Gastrocnemius medialis (tissue), 4 donors: ENCODE data around the gene RAB15.

Source experiments
- CTCF ChIP-seq, 5 experiments: fragments of 450-650 bp in 3 of 5; fragments of 200-600 bp in 2 of 5; sonication (generic) in 2 of 5; IDR thresholded peaks in 4 of 5; conservative IDR thresholded peaks in 1 of 5; 1 replicate in 4 of 5; 2 replicates in 1 of 5; pipeline ENCODE4 v1.5.1; 2016 to 2019; ENCODE audit warnings: antibody characterized with exemption in 5 of 5, mild to moderate bottlenecking in 3 of 5, moderate library complexity in 3 of 5
- POLR2A ChIP-seq, 2 donors: fragments of 450-650 bp; IDR thresholded peaks; one replicate each; pipeline ENCODE4 v1.6.1; 2017; ENCODE audit warnings: antibody characterized with exemption in 2 of 2, mild to moderate bottlenecking in 2 of 2, moderate library complexity in 2 of 2

GRCh38 chr14:64958743-64959142 is 13.4 kb downstream of the RAB15 start:
- no peak for TF ChIP-seq CTCF (IDR thresholded peaks at IDR 0.05 in 4 of 5, conservative IDR thresholded peaks at IDR 0.05 in 1 of 5)
- TF ChIP-seq POLR2A (IDR thresholded peaks at IDR 0.05), result no peak
